GM15510 (cell line): ENCODE data around the gene AK4.

ENCODE experiments used
- POLR2A ChIP-seq: IDR thresholded peaks from 3 replicates; pipeline ENCODE4 v1.6.1; 2011; ENCODE audit warnings: borderline replicate concordance; ENCODE audit not compliant: insufficient read length; ENCODE audit errors: extremely low read depth

The AK4 gene

DNA sequence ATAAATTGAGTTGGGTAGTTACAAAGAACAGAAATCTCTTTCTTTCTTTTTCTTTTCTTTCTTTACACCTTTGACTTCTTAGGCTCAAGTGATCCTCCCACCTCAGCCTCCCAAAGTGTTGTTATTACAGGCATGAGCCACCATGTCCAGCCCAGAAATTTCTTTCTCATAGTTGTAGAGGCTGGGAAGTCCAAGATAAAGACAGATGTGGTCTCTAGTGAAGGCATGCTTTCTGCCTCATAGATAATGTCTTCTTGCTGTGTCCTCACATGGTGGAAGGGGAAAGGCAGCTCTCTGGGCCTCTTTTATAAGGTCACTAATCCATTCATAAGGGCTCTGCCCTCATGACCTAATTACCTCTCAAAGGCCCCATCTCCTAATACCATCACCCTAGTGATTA, 97.3 kb downstream of the AK4 start:
- TF ChIP-seq POLR2A, result no peak

DNA sequence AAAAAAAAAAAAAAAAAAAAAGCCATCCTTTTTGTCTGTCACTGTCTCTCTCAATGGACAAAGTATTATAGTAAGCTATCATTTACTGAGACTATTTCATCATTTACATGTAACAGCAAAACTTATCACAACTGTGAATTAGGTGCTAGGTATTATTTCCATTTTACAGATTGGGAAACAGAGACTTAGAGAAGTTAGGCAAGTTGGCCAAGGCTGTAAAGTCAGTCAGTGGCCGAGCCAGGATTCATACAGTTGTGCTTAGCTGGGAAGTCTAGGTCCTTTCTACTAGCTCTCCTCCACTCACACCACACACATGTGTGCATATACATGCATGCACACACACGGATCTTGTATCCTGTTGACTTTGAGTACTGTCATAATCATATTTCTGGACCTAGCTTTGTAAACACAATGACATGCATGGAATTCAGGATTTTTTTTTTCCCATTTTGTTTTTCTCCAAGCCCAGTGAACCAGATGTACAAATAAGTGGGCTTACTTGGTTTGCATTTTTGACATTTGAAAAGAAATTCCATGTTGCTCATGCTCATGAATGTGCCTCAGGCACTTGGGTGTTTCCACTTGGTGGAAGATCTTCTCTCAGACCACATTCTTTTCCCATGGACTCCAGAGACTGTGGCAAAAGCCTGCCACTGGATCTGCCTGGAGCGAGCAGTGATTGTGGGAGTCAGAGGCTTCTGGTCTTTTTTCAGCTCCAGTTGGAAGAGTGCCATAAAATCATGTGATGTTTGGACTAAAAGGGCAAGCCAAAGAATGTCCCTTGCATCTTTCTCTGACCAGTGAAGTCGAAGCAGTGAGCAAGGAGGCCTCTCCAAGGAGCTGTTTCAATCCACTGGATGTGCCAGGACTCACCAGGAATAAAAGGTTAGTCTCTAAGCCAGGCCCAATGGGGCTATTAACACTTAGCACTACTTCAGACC, 99.7 kb downstream of the AK4 start:
- no peak for TF ChIP-seq POLR2A

DNA sequence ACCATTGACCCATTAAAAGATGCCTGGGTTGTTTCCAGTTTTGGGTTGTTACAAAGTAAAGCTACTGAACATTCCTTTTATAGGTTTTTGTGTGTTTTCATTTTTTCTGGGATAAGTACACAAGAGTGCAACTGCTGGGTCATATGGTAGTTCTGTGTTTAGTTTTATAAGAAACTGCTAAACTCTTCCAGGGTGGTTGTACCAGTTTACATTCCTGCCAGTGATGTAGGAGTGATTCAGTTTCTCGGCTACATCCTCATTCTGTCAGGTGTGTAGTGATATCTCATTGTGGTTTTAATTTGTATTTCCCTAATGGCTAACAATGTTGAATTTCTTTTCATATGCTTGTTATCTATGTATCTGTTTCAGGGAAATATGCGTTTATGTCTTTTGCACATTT, 102.8 kb downstream of the AK4 start:
- TF ChIP-seq POLR2A, result no peak

DNA sequence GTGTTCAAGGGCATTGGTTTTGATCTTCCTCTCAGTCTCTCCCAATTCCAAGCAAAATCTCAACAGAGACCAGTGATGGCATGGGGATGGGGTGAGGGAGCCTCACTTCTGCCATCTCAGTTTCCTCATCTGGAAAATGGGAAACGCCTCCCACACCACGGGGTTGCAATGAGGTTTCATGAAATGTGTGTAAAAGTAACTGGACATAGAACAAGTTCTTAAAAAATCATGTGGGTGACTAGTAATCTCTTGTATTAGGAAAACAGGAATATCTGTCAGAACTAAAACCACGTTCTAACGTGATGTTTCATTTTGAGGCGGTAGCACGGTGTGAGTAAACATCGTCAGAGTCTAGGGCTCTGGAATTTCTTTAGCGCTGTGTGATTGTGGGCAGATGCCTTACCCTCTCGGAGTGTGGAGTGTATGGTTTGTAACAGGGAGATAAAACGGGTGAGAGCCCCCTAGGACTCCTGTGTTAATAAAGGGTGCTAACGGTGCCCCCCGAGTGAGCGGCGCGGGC, 105.9 kb downstream of the AK4 start:
- TF ChIP-seq POLR2A, result no peak

DNA sequence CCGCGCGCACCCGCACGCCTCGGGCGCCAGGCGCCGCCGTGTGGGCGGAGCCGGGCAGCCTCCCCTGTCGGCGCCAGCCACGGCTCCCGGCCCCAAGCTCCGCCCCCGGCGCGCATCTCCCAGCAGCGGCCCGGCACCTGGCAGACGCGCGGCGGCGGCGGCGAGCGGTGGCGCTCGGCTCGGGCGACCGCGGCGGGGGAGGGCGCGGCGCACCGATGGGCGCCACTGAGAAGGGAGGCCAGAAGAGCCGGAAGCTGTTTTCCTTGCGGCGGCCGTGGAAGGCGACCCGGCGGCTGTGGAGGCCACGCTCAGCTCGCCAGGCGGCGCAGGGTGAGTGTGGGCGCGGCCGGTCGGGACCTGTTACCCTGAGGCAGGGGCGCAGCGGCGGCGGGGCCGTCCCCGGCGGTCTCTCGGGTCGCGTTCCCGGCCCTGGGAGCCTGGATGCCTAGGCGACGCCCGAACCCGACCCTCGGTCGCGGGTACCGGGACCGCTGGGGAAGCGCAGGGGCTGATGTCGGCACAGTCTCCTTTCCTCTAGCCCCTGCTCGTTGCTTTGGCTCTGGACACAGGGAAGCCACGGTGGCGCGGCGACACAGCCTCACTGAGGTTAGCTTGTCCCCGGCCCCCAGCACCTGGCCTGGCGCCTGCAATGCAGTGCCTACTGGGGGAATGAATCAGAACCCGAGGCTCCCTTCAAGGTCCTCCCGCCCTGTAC, 106.5 kb downstream of the AK4 start:
- TF ChIP-seq POLR2A, result peak; percentile 75

DNA sequence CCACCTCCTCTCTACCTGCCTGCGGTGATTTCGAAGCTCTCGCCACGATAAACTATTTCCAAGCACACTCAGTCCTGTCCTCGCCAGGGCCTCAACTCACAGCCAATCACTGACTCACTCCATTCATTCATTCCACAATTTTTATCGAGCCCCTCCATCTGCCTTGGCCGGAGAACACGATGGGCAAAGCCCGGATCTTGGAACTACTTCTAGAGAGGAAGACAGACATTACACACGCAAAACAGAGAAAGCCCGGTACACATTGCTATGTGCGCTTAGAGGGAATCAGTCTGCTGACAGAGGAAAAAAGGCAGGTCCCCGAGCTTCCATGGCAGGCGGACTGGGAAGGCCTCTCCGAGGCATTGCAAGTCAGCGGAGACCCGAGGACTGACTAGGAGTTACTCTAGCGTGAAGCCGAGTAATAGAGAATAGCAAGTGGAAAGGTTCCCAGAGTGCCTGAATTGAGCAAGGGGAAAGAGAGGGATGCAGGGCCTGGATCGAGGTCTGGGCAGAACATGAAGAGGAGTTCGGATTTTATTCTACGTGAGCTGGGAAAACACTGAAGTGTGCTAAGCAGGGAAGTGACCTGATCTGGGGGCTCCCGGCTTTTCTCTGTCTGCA, 107.1 kb downstream of the AK4 start:
- TF ChIP-seq POLR2A, result no peak

DNA sequence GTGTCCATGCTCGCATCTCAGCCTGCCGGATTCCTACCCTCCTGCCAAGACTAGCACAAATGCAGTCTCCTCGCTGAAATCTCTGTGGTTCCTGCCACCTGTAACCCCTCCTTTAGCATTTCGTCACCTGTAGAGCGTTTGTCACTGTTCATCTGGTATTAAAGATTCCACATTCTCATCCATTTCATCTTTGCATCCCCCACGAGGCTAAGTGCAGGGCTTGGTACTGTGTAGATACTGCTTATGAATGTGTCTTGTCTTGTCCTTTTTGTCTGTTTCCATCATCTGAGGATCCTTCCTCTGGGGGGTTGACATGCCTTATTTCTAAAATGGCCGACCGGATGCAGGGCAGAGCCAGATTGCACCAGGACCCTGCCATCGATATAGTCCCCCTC, 107.7 kb downstream of the AK4 start:
- TF ChIP-seq POLR2A, result no peak

DNA sequence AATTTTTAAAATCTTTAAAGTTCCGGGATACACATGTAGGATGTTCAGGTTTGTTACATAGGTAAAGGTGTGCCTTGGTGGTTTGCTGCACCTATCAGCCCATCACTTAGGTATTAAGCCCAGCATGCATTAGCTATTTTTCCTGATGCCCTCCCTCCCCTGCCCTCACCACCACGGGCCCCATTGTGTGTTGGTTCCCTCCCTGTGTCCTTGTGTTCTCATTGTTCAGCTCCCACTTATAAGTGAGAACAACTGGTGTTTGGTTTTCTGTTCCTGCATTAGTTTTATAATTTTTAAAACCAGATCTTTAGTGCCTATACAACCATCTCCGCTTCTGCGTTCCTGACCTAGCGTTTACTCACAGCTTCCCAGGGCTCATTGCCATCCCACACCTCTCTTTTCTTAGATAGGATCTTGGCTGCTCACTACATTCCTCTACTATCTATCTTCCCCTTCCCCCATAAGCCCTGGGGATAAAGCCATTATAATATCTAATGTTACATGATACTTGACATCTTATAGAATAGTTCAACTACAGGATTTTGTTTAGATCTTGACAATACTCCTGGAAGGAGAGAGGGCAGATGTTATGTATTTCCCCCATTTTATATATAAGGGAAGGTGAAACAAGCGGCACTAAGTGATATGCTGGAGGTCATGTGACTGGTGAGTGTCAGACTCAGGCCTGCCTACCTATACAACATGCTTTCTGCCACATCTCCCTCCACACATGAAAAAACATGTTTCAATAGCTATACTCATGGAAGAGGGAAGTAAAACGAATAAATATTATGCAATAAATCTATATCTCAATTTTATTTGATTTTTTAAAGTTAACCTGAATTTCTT, 109.1 kb downstream of the AK4 start:
- TF ChIP-seq POLR2A, result no peak

DNA sequence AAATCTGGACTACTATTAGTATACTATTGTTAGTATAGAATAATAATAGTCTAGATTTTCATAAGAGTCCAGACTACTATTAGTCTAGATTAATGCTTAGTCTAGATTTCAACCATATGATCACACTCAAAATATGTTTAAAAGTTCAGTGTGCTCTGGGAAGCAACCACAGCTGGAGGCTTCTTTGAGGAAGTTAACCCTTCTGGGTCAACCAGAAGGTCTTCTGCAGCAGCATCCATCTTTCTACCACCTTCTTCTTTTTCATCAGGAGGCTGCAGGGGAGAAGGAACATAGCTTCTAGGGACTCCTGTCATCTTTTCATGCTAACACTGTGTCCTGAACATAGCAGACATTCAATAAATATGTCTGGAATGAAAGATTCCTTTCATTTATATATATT, 110.1 kb downstream of the AK4 start:
- TF ChIP-seq POLR2A, result no peak

DNA sequence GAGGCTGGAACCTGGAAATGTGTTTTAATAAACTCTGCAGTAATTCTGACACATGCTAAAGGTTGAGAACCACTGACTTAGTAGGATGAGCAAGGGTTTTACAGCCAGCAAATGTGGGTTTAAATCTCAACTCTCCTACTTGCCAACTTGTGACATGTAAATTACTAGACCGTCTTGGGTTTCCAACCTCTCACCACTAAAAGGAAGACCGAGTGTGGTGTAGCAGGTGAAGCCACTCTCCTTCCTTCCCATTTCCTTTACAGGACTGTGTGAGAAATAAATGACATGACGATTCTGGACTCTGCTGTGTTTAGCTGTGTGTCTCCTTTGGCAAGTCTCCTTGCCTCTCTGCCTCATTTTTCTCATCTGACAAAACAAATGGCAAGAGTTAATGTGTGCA, 111.8 kb downstream of the AK4 start:
- TF ChIP-seq POLR2A, result no peak

DNA sequence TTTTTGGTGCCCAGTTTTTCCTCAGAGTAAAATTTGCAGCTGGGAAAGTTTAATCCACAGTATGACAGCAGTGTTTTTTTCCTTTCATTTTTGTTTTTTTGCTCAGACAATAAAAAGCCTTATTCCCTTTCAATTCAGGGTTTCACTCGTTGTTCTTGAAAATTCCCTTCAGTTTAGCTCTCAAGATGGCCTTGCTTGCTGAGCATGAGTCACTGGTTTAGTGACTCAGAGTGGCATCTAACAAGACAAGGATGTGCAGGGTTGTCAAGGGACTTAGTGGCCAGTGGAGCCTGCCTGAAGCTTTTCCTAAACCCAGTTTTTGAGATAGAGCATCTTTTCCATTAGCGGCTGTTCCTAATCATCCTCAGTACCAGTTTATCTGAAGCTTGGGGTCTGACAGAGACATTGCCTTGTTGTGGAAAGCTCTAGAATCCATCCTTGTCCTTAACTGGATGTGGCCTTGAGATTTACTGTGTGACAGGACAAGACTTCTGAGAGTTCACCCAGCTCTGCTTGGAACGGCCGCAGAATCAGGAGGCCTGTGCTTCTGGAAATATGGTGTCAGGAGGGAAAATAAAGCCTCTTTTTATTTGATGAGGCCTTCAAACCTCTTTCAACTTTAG, 113.0 kb downstream of the AK4 start:
- TF ChIP-seq POLR2A, result no peak

DNA sequence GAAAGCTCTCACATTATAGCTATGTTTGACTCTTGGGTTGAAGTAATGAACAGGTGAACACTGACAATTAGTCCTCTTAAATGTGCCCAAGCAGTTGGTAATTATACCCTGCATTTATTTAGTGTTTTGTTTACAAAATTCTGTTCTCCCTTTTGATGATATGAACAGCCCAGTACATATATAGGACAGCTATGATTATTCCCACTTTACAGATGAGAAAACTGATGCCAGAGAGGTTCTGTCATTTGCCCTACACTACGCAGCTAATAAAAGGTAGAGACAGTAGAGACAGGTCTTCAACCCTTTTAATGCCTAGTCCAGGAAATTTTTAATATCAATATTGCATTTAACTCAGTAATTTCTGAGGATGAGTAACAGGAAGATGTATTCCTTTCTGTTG, 115.3 kb downstream of the AK4 start:
- no peak for TF ChIP-seq POLR2A

DNA sequence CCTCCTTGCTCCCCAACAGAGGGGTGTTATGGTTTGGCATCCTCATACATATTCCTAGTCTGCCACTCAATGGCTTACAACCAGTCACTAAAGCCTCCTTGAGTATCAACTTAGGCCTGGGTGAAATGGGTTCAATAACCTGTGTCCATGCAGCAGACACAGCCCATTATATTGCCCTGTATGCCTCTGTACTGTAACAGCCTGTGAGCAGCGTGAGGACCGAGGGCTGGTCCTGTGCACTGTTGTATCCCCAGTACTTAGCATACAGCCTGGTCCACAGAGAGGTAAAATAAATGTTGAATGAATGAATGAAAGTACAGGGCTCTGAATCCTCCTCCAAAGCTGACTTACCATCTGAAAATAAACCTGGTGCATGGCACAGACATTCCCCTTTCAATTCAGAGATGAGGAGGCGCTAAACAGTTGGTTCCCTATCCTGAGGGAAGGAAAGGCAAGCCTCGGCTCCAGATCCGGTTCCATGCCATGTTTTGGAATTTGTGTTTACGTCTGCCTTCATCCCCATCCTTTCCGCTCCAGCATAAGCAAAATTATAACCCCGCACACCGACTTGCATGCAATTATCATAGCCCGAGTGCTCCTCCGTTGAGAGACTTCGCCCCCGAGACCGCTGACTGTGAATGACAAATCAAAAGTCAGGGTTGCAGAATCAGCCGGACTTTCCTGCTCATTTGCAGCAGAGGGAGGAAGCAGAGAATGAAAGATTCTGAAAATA, 116.4 kb downstream of the AK4 start:
- no peak for TF ChIP-seq POLR2A
